ENCODE results near the gene IRGC. TPM values are rescaled to one million over a fixed set of nuclear protein-coding genes. Genes with fewer than 3 reads are reported as not detected.

The IRGC gene
- total RNA-seq, 1 experiment from 2014 or later = not detected

GRCh38 chr19:43767316-43767715 is 51.4 kb downstream of the IRGC start:
- no peak overlapping the region for H3K14ac ChIP-seq (ENCODE audit: insufficient read depth, low read length)
- H2AK5ac ChIP-seq (ENCODE audit: insufficient read length, low read length) = no peak overlapping the region
- no peaks in the 10 kb centered on the region for H3K9me3 Mint-ChIP-seq
- H3K18ac ChIP-seq (ENCODE audit: insufficient read length, low read depth, low read length) = no peak overlapping the region
- TF ChIP-seq CTCF (conservative IDR thresholded peaks at IDR 0.05) = no peak
- H2BK15ac ChIP-seq (ENCODE audit: low read depth, low read length) = no peak overlapping the region
- H3K4ac ChIP-seq (ENCODE audit: low read depth, low read length) = no peak overlapping the region
- no peaks in the 10 kb centered on the region for H3K9me3 ChIP-seq (ENCODE audit: control insufficient read depth, low read depth, low read length)
- no peak overlapping the region for H3K27ac Mint-ChIP-seq
- no peaks in the 10 kb centered on the region for H3K23me2 ChIP-seq (ENCODE audit: insufficient read length, low read depth, low read length, poor library complexity, severe bottlenecking)
- no peak overlapping the region for H2BK5ac ChIP-seq (ENCODE audit: insufficient read length, low read length)
- no peak overlapping the region for H4K91ac ChIP-seq (ENCODE audit: insufficient read length, low read depth, low read length)
- H4K5ac ChIP-seq (ENCODE audit: insufficient read length, low read depth, low read length) = no peak overlapping the region
- H2BK20ac ChIP-seq (ENCODE audit: low read depth, low read length, poor library complexity, severe bottlenecking) = no peak overlapping the region
- no peak overlapping the region for H2BK120ac ChIP-seq (ENCODE audit: low read depth, low read length, poor library complexity, severe bottlenecking)
- H3K27me3 Mint-ChIP-seq (ENCODE audit: low read depth) = peaks cover 39% of the 10 kb centered on the region
- H4K20me1 ChIP-seq (ENCODE audit: control insufficient read depth, insufficient read depth, insufficient read length) = no peaks in the 10 kb centered on the region
- H3K4me1 ChIP-seq (ENCODE audit: insufficient read depth, low read length) = no peaks in the 10 kb centered on the region; the same call in 1 of the 2 replicates
- no peak overlapping the region for H3K4me2 ChIP-seq (ENCODE audit: insufficient read depth, insufficient read length, low read length)
- H3K79me2 ChIP-seq (ENCODE audit: insufficient read depth, low read length) = no peaks in the 10 kb centered on the region
- peaks cover 2% of the 10 kb centered on the region; the same call in 1 of the 2 replicates for H3K27me3 ChIP-seq (ENCODE audit: insufficient read depth, low read length)
- peaks cover 12 to 17% of the 10 kb centered on the region in 2 experiments for H3K4me1 Mint-ChIP-seq
- no peak overlapping the region for H3K56ac ChIP-seq (ENCODE audit: insufficient read length, low read depth, low read length)
- WGBS (ENCODE audit: extremely low coverage, insufficient read length, low lambda C conversion rate) = no CpG with 5 or more reads among the region's 7 CpGs
- no peak overlapping the region; a peak in 1 of 5 replicates for H3K4me3 Mint-ChIP-seq
- no peak overlapping the region for H3K23ac ChIP-seq (ENCODE audit: insufficient read length, low read depth, low read length)
- H3K36me3 Mint-ChIP-seq (ENCODE audit: insufficient read depth in 1 of 3, low read depth in 3 of 3) = no peaks in the 10 kb centered on the region; a peak in 1 of 7 replicates
- H2BK12ac ChIP-seq (ENCODE audit: insufficient read length, low read depth, low read length) = no peak overlapping the region
- H3T11ph ChIP-seq (ENCODE audit: low read length) = no peak overlapping the region
- no peak overlapping the region for H3K27ac ChIP-seq (ENCODE audit: insufficient read length, low read depth, low read length)
- DNase-seq = no peak
- H3K9ac ChIP-seq (ENCODE audit: extremely low read depth, insufficient read length, low read length) = no peak overlapping the region
- no peaks in the 10 kb centered on the region for H3K79me1 ChIP-seq (ENCODE audit: insufficient read depth, low read depth, low read length, poor library complexity, severe bottlenecking)
- no peak overlapping the region for H4K8ac ChIP-seq (replicated peaks; ENCODE audit: insufficient read length, low read depth, low read length)
- no peak overlapping the region for H2AFZ ChIP-seq (ENCODE audit: low read length)

Data from H9 (cell line).